Keratinocyte (primary cell): Measurements from ENCODE around the gene ATP1A1.

Source experiments
- CTCF ChIP-seq, 3 experiments: IDR thresholded peaks in 1 of 3; conservative IDR thresholded peaks in 1 of 3; optimal IDR thresholded peaks in 1 of 3; 2 replicates in 2 of 3; 3 replicates in 1 of 3; pipeline versions ENCODE3 to v1.5.1; 2011; ENCODE audit warnings: low read length in 3 of 3, mild to moderate bottlenecking in 3 of 3, moderate library complexity in 2 of 3, control low read depth in 1 of 3, inconsistent platforms in 1 of 3; ENCODE audit not compliant: insufficient read depth in 2 of 3; ENCODE audit errors: extremely low read depth in 1 of 3
- EZH2 ChIP-seq: IDR thresholded peaks from one replicate; pipeline ENCODE4 v1.6.1; 2012; ENCODE audit warnings: inconsistent platforms, mild to moderate bottlenecking, low read length, moderate library complexity

DNA sequence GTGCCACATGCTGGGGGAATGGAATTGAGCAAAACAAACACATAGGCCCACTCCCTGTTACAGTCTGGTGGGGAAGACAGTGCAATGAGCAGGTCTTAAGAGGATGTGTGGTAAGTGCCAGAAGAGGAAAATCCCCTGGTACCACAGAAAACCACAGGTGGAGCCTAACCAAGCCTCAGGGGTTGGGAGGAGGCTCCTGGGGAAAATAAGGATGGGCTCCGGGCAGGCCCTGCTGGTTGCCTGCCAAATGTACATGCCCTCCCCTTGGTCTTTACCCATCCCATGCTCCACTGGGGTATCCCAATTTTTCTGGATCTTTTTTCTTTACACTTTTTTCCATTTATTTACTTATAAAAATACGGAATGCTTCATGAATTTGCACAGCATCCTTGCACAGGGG is 40.4 kb downstream of the ATP1A1 start:
- TF ChIP-seq CTCF (optimal IDR thresholded peaks at IDR 0.05 in 1 of 3, IDR thresholded peaks at IDR 0.05 in 1 of 3, conservative IDR thresholded peaks at IDR 0.05 in 1 of 3; ENCODE audit: extremely low read depth in 1 of 3, insufficient read depth in 2 of 3, low read length in 3 of 3) = no peak
- no peak for TF ChIP-seq EZH2
